ENCODE measurements around the gene LRRC47. TPM values are rescaled to one million over a fixed set of nuclear protein-coding genes. Genes with fewer than 3 reads are reported as not detected.

The LRRC47 gene
- total and polyA plus RNA-seq, 11 donors: 18.4 to 85.7 (median 60.2) TPM

DNA sequence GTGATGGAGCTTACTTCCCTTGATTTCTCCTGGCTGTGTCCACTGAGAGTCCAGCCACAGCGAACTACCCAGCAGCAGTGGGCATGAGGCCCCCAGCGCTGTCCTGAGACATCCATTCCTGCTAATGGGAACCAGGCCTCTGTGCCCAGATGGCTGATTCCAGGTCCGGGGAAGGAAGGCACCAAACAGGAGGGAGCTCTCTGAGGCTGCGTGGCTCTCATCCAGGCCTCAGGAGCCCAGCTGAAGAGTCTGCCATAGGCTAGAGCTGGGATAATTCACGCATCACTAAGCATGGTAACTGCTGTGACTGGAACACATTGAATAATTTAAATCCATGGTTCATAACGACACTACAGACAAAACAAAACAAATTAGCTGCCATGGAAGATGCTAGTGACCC is 24.7 kb upstream of the LRRC47 start:
- Histone ChIP-seq H3K36me3 (peaks cover 0 to 78% (median 72%) of the 10 kb centered on the region in 9 donors), H3K27me3 (no peaks in the 10 kb centered on the region), H3K27ac (no peak overlapping the region), H3K9me3 (no peaks in the 10 kb centered on the region), H3K4me3 (no peak overlapping the region), H3K4me1 (no peaks in the 10 kb centered on the region)
- ATAC-seq: no peak
- DNase-seq: no peak
- 87 to 94% (median 92%) methylated on average over 6 of the region's 6 CpGs for WGBS, 4 donors
- intact Hi-C loops (cut with DNase I): no loop called here
- no peak for TF ChIP-seq CTCF (IDR thresholded peaks at IDR 0.05)
- no peak for TF ChIP-seq POLR2A (IDR thresholded peaks at IDR 0.05)

DNA sequence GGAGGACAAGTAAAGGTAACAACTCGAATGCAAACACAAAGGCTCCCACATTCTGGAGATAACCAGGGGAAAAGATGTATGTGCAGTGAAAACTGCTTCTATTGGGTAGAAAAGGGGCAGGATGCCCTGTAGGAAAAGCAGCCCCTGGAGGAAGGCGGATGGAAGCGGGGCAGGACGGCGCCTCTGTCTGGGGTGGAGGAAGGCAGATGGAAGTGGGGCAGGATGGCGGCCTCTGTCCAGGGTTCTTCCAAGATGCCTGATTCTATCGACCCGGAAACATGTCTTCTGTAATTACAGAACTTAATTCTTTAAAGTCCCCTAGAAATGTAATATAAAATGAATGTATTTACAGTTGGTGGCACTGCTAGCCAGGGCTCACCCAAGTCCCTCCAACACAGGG is 24.0 kb upstream of the LRRC47 start:
- H3K36me3 ChIP-seq: peaks cover 0 to 78% (median 72%) of the 10 kb centered on the region in 9 donors
- intact Hi-C loops (cut with DNase I): no loop called here
- 87 to 94% (median 91%) methylated on average over 8 of the region's 8 CpGs for WGBS, 4 donors
- H3K4me1 ChIP-seq: no peaks in the 10 kb centered on the region
- H3K4me3 ChIP-seq: no peak overlapping the region
- H3K27ac ChIP-seq: no peak overlapping the region
- ATAC-seq: no peak
- DNase-seq: no peak
- no peaks in the 10 kb centered on the region for H3K9me3 ChIP-seq
- H3K27me3 ChIP-seq: no peaks in the 10 kb centered on the region
- TF ChIP-seq CTCF (IDR thresholded peaks at IDR 0.05) (no peak), POLR2A (IDR thresholded peaks at IDR 0.05) (no peak)

DNA sequence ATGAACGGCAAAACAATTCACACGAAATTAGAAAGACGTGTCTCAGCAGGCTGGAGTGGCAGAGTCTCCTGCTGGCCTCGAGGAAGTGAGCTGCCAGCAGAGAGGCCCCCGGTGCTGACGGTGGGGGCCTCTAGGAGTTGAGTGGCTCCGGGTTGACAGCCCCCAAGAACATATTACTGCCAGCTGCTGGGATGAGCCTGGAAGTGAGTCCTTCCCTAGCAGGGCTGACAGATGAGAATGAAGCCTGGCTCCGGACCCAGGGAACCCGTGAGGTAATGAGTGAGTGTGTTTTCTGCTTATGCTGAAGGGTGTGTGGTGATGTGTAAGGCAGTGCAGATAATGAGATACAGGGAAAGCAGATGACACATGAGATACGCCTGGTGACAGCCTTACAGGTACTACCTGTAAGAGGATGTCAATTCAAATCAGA is 23.5 kb upstream of the LRRC47 start:
- TF ChIP-seq CTCF (IDR thresholded peaks at IDR 0.05) (no peak), POLR2A (IDR thresholded peaks at IDR 0.05) (no peak)
- ATAC-seq (no peak), DNase-seq (no peak)
- intact Hi-C loops (cut with DNase I): no loop called here
- H3K27me3 ChIP-seq: no peaks in the 10 kb centered on the region
- H3K27ac ChIP-seq: no peak overlapping the region
- H3K4me1 ChIP-seq: no peaks in the 10 kb centered on the region
- H3K36me3 ChIP-seq: peaks cover 0 to 79% (median 73%) of the 10 kb centered on the region in 9 donors
- H3K4me3 ChIP-seq: no peak overlapping the region
- WGBS, 4 donors: 72 to 81% (median 78%) methylated on average over 10 of the region's 10 CpGs
- no peaks in the 10 kb centered on the region for H3K9me3 ChIP-seq

DNA sequence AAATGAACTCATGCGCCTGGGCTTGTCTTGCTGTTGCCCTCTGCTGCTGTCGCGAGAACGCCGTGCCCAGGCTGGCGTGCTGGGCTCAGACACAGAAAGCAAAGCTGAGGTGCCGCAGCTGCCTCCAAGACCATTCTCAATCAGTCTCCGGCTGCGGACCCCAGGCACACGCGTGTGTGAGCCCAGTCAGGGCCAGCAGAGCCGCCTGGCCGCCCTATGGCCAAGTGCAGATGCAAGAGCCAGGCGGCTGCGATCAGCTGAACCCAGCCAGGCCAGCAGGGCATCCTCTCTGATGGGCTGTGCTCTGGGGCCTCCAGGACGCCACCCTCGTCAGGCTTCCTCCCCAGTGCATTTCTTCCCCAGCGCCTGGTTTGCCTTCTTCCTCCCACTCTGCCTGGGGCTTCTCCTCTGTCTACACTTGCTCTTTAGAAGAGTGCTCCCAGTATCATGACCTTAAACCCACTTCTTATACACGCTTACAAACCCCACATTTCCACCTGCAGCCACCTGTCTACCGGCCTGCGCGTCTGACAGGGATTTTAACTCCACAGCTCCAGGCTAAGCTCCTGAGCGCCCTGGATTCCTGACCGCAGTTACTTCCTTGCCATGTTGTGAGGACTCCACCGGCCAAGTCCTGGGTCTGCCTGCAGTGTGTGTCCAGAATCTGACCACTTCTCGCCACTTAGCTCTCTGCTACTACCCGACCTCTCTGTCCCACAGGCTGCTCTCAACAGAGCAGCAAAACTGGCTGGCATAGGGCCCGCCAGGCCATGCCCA is 21.7 kb upstream of the LRRC47 start:
- 94% methylated on average over 21 to 28 of the region's 28 CpGs for WGBS, 4 donors
- H3K36me3 ChIP-seq: peaks cover 0 to 74% (median 67%) of the 10 kb centered on the region in 9 donors

More for the DNA sequence above, 21.7 kb upstream of the LRRC47 start:
- Histone ChIP-seq H3K9me3 (no peaks in the 10 kb centered on the region), H3K27me3 (no peaks in the 10 kb centered on the region), H3K27ac (no peak overlapping the region), H3K4me3 (no peak overlapping the region), H3K4me1 (no peaks in the 10 kb centered on the region)
- ATAC-seq: no peak
- DNase-seq: no peak
- intact Hi-C loops (cut with DNase I): no loop called here
- no peak for TF ChIP-seq CTCF (IDR thresholded peaks at IDR 0.05)
- TF ChIP-seq POLR2A (IDR thresholded peaks at IDR 0.05): no peak
